Omental fat pad (tissue), 4 donors: Measurements from ENCODE around the gene ZNF8. TPM values are rescaled to one million over a fixed set of nuclear protein-coding genes. Genes with fewer than 3 reads are reported as not detected.
A peak's percentile ranks its signal among the peaks of the same experiment; 100 is the strongest.

ENCODE experiments used
- ATAC-seq: fragments of 150-250 bp; one replicate; pipeline ENCODE4 v1.9.1; 2016; ENCODE audit warnings: mild to moderate bottlenecking, moderate library complexity; ENCODE audit not compliant: low FRiP score
- DNase-seq: peaks from one replicate; pipeline ENCODE4 v3.0.0-alpha.2; 2019; ENCODE audit warnings: low spot score
- total RNA-seq, 4 donors: library from RNA; depleted of rRNA; stranded (reverse); fragments of >200 nt; gene quantifications; one replicate each; pipeline ENCODE4 v1.1.0, GENCODE V29; 2016
- TF ChIP-seq, protein P1 (sequence below), 3 donors: fragments of 450-650 bp; IDR thresholded peaks; one replicate each; pipeline ENCODE4 v1.5.1; 2016 to 2017; ENCODE audit warnings: antibody characterized with exemption in 3 of 3, mild to moderate bottlenecking in 3 of 3, moderate library complexity in 2 of 3

Gene ZNF8
- total RNA-seq, 4 donors from 2014 or later, result 4.6 to 9.3 (median 5.9) TPM

DNA sequence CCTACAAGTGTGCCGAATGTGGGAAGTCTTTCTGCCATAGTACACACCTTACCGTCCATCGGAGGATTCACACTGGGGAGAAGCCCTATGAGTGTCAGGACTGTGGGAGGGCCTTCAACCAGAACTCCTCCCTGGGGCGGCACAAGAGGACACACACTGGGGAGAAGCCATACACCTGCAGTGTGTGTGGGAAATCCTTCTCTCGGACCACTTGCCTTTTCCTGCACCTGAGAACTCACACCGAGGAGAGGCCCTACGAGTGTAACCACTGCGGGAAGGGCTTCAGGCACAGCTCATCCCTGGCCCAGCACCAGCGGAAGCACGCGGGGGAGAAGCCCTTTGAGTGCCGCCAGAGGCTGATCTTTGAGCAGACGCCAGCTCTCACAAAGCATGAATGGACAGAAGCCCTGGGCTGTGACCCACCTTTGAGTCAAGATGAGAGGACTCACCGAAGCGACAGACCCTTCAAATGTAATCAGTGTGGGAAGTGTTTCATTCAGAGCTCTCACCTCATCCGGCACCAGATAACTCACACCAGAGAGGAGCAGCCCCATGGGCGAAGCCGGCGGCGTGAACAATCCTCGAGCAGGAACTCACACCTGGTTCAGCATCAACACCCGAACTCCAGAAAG, 16.1 kb downstream of the ZNF8 start:
- ATAC-seq, result no peak

DNA sequence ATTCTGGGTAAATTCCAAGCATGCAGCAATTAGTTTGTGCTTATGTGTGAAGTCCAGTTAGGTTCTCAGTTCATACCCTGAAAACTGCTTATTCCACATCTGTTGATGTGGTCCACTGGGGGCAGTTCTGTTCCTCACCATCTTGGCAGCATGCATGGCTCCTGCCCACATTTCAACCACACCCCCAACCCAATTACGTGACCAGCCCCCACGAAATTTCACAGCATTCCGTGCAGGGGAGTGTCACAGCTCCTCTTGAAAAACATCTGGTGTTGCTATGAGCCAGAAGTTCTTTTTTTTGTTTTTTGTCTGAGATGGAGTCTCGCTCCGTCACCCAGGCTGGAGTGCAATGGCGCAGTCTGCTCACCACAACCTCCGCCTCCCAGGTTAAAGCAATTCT, 17.3 kb downstream of the ZNF8 start:
- ATAC-seq (no peak), DNase-seq (no peak)
- TF ChIP-seq, protein P1, sequence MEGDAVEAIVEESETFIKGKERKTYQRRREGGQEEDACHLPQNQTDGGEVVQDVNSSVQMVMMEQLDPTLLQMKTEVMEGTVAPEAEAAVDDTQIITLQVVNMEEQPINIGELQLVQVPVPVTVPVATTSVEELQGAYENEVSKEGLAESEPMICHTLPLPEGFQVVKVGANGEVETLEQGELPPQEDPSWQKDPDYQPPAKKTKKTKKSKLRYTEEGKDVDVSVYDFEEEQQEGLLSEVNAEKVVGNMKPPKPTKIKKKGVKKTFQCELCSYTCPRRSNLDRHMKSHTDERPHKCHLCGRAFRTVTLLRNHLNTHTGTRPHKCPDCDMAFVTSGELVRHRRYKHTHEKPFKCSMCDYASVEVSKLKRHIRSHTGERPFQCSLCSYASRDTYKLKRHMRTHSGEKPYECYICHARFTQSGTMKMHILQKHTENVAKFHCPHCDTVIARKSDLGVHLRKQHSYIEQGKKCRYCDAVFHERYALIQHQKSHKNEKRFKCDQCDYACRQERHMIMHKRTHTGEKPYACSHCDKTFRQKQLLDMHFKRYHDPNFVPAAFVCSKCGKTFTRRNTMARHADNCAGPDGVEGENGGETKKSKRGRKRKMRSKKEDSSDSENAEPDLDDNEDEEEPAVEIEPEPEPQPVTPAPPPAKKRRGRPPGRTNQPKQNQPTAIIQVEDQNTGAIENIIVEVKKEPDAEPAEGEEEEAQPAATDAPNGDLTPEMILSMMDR (IDR thresholded peaks at IDR 0.05), result no peak

More for the DNA sequence above, 16.1 kb downstream of the ZNF8 start:
- TF ChIP-seq, protein P1 (IDR thresholded peaks at IDR 0.05), result no peak
- no peak for DNase-seq

DNA sequence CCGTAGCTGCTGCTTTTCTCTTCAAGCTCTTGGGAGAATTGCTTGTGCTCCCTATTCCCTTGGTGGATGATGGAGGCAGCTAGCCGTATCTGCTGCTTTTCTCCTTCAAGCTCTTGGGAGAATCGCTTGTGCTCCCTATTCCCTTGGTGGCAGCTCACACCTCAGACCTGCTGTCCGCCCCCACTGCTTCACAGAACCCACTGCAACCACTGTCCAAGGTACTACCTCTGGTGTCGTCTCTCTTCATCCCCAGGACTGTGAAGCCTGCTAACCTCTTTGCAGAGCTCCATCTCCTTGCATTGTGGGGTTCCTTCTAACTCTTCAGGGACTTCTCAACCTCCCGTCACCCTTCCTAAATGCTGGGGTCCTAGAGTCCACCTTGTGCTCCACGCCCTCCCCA, 21.9 kb downstream of the ZNF8 start:
- DNase-seq, result no peak
- no peak for ATAC-seq
- TF ChIP-seq, protein P1 (IDR thresholded peaks at IDR 0.05), result no peak

DNA sequence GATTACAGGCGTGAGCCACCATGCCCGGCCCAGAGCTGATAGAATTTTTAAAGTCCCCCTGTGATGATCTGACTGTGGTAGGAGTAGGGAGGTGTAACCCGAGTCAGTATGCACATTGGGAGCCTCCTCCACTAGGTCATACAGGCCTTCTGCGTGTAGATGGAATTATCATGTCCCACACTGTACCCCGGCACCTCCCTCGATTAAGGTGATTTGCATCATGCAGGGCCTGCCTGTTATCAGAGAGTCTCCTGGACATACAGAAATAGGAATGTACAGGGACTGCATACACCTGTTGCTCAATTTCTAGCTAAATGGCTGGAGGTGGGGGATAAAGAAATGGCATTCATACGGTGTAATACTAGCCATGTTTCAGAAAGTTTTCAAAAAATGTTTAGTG, 25.5 kb downstream of the ZNF8 start:
- DNase-seq, result no peak
- TF ChIP-seq, protein P1 (IDR thresholded peaks at IDR 0.05), result no peak
- no peak for ATAC-seq

DNA sequence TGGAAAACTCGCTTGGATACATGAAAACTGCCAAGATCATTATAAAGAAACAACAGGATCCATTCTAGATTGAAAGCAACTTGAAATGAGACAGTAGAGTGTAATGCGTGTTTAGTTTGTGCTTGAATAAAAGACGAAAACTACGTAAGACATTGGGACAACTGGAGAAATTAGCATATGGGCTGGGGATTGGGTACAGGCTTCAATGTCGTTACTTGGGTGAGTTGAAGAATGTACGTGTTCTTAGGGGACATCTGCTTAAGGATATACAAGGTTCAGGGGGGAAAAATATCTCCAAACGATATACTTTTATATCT, 26.0 kb downstream of the ZNF8 start:
- TF ChIP-seq, protein P1 (IDR thresholded peaks at IDR 0.05), result no peak
- DNase-seq (no peak), ATAC-seq (peak; percentile 17)

DNA sequence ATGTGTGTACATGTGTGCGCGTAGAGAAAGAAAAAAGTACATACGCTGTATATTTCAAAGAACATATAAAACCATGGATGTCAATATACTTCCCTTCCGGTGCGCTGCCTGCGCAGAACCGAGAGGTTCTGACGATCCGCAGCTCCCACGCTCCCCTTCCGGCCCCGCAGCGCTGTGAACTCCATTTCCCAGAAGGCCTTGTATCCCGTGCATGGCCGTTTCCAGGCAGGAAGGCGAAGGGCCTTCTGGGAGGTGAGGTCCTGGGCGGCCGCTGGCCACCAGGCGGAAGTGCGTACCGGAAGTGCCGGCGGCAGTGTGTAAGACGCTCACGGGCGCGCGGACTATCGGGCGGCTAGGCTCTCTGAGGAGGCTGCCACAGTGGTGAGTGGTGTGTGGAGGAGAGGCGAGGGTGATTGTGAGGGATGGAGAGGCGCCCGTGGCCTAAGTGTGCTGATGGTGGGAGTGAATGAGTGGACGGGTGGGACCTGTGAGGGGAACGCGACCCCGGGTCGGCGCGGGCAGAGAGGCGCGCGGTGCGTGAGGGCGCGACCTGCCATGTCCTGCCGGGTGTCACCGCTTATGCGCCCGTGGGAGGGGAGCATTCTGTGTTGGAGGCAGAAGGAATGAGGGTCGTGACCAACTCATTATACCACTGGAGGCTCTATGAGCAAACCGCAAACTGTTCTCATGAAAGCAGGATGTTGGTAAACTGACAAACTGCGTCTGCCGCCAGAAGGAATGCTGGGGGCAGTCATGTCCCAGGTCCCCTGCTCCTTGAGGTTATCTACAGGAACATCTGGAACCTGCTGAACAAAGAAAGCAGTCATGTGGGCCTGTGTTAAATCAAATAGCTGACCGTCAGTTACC, 26.5 kb downstream of the ZNF8 start, which contains the start of gene ERVK3-1:
ERVK3-1 (plus strand) TSS at position 313 of the 867 bp plus-strand sequence. CDS start 6,792 bp downstream, outside the sequence.
- DNase-seq, result peak; percentile 74
- TF ChIP-seq, protein P1 (IDR thresholded peaks at IDR 0.05), result no peak
- peak; percentile 100 for ATAC-seq
